ENCODE results near the gene SRC.

SRC gene

DNA sequence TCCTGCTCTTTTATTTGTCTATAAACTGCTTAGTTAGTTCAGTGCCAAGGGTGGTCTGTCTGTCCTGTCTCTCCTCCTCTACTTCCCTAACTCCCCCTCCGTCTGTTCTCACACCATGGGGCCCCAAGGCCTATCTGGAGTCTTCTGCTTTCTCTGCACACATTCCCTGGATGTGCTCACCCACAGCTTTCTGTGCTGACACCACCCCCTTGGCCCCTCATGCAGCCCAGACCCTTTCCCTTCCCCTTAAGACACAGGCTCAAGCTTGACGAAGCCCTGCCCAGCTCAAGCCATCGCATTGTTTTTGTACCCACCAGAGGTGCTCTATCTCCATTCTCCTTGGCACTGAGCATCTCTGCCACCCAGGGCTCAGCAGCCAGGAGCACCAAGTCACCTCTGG lies 97.0 kb downstream of the SRC start:
- in situ Hi-C loops (cut with MboI; ENCODE audit: low sequenced_read_pairs): no loop called here

DNA sequence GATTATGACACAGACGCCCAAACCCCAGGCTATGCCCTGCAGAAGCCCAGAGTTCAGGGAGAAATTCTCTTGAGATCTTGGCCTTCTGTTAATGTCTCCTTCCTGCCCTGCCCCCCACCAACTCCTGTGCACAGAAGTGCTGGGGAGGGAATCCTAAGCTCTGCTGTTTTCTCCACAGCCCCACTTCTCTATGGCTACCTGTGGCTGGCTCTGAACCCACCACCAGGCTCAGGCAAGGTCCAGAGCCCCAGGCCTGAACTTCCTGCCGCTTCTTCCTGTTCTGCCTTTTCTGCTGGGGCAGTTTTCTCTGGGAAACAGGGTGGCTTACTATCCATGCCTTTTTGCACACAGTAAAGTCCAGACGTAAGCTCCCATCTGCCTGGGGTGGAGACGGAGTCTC lies 97.7 kb downstream of the SRC start:
- in situ Hi-C loops (cut with MboI; ENCODE audit: low sequenced_read_pairs): no loop called here

DNA sequence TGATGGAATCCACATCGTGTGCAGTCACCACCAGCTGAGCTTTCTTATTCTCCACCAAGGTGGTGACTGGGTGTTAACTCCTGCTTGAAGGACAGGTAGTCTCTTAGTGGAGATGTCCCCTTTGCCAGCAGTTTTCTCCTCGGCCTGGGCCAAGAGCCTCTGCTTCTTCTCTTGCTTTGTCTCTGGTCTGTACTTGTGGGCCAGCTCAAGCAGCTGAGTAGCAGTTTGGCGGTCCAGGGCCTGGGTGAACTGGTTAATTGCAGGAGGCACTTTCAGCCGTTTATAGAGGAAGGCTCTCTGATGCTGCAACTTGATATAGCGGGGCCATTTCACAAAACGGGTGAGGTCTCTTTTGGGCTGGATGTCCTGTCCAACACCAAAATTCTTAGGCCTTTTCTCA lies 99.1 kb downstream of the SRC start:
- in situ Hi-C loops (cut with MboI; ENCODE audit: low sequenced_read_pairs): no loop called here

DNA sequence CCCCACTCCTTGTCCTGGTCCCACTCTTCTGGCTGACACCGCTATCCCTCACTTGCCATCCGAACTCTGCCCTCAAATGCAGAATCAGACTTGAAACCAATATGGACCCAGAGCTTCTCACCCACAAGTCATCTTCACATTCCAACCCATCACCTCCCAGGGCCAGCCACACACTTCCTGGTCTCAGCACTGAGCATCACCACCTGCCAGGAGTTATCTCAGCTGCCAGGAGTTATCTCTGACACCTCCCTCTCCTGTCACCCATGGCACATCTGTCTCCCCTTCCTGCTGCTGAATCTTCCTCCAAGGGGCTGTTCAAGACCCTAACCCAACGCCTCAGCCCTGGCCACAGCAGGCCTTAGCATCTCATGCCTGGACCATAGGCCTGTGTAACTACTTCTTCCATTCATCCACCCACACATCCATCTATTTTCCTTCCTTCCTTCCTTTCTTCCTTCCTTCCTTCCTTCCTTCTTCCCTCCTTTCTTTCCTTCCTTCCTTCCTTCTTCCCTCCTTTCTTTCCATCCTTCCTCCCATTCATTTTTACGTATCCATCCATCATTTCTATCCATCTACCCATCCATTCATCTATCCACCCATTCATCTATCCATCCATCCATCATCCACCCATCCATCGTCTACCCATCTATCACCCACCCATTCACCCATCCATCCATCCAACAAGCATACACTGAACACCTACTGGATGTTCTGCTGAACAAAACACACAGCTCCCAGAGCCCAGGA lies 100.5 kb downstream of the SRC start:
- in situ Hi-C loops (cut with MboI; ENCODE audit: low sequenced_read_pairs): no loop called here

DNA sequence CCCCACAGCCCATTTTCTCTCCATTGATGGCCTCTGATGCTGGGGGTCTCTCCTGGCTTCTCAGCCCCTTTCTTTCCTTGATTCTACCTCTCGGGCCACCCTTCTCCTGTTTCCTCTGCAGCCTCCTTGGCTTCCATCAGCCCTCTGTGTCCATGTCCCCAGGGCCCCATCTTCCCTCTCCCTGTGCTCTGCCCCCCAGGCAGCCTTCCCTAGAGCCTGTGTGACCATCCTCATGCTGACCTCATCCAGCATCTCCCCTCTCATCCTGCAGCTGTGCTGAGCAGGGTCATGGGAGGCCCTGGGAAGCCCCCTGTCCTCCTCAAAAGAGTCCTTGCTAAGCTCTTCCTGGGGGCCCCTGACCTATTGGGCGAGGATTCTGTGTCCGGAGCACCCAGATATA lies 101.7 kb downstream of the SRC start:
- in situ Hi-C loops (cut with MboI; ENCODE audit: low sequenced_read_pairs): no loop called here

DNA sequence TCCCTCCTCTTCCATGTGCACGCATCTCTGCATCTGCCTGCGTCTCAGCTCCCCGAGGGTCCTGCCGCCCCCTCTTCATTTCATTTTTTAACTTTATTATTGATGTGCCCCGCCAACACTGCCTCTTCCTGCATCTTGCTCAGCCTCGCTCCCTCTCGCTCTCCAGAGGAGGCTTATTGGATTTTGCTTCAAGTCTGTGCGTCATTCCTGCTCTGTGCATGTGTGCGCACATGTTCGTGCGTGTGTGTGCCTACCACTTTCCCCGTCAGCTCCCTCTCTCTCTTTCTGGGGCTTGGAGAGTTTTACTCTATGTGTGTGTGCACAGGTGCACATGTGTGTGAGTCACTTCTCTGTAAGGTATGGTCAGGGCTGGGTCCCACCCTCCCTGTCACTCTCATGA lies 103.3 kb downstream of the SRC start:
- in situ Hi-C loops (cut with MboI; ENCODE audit: low sequenced_read_pairs): no loop called here

DNA sequence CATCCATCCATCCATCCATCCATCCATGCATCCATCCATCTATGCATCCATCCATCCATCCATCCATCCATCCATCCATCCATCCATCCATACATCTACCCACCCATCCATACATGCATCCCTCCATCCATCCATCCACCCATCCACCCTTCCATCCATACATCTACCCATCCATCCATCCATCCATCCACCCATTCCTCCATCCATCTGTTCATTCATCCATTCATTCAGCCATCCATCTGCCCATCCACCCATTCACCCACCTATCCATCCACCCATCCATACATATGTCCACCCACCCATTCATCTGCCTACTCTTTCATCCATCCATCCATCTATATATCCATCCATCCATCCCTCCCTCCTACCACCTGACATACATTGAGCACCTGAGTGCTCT lies 104.4 kb downstream of the SRC start:
- in situ Hi-C loops (cut with MboI; ENCODE audit: low sequenced_read_pairs): no loop called here

DNA sequence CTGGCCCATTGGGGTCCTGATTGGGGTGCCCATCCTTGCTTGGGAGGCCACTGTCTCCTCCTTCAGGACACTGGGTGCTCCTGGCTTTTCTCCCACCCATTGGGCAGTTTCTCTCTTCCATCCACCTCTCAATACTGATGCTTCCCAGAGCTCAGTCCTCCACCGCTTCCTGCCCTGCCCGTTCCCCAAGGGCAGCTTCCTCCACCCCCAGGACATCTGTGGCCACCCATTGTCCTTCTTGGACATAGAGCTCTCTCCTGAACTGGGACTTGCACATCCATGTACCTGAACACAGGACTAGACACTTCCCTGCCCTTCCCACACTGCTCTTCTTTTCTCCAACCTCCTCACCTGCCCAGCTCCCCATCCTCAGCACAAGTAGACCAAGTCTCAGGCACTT lies 105.7 kb downstream of the SRC start:
- in situ Hi-C loops (cut with MboI; ENCODE audit: low sequenced_read_pairs): no loop called here

DNA sequence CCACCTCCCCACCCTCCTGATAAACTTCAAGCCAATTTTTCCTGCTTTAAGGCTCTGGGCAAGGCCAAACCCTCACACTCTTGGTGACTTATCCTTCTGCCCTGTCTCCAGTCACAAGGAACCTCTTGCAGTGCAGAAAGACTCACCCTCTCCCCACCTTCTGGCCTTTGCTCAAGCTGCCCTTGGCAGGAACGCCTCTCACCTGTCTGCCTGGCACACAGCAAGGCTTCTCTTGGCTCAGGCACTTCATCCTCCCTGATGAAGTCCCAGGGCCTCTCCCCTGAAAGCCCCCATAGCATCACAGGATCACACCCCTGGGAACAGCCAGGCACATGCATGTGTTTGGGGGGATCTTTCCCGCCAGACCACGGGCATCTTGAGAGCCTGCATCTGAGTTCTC lies 106.3 kb downstream of the SRC start:
- in situ Hi-C loops (cut with MboI; ENCODE audit: low sequenced_read_pairs): no loop called here

DNA sequence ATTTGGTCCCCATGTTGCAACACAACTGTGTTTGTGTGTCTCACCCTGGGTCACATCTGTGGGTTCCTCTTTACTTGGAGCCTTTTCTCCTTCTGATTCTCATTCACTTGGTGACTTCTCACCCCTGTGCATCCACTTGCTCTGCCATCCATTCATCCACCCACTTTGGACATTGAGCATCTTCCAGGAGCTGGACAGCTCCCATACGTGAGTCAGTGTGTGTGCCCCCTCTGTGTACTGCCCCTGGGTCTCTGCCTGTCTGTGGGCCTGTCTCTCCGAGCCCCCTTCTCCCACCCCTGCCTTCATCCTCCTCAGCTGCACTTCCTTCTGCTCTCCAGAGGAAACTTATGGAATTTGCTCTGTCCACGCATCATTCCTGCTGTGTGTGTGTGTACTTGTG lies 107.3 kb downstream of the SRC start:
- in situ Hi-C loops (cut with MboI; ENCODE audit: low sequenced_read_pairs): no loop called here

DNA sequence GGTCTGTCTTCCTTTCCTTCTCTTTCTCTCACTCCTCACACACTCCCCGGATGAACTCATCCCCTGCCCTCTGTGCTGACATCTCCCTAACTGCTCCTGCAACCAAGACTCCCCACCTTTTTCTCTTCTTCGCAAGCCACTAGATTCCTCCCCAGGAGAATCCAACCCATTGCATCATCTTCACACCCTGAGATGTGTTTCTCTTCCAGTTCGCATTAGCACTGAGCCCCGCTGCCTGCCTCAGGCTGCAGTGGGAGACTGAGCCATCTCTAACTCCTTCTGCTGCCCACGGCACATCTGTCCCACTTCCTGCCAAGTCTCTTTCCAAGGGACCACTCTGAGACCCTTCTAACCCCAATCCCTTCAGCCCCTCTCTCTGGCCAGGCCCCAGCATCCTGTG lies 107.9 kb downstream of the SRC start:
- in situ Hi-C loops (cut with MboI; ENCODE audit: low sequenced_read_pairs): no loop called here

DNA sequence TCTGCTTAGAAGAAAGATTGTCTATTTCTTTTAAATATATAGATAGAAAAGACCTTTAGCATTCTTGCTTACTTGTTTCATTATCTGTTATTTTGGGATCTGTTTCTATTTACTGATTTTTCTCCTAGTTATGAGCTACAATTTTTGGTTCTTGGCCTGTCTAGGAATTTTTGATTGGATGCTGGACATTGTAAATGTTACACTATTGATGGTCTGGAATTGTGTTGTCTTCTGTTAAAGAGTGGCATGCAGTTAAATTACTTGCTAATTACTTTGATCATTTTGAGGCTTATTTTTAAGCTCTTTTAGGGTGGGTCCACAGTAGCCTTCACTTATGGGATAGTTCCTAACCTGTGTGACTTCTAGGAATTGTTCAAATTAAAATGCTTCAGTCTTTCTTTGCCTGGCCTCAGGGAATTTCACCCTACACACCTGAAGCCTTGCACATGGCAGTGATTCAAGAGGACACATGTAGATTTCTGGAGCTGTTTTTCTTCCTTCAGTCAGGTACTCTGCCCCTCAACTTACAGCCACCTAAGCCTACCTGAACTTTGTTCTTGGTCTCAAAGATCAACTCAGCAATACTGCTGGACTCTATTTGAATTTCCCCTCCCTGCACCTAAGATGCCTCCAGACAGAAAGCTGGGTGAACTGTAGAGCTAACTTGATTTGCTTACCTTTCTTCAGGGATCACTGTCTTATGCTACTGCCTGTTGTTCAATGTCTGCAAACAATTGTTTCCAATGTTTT lies 108.9 kb downstream of the SRC start:
- in situ Hi-C loops (cut with MboI; ENCODE audit: low sequenced_read_pairs): no loop called here

Data from HL-60/S4 treated with retinoic acid at 250 ng/mL for 4 days and 3 days (cell line).